ENCODE measurements around the gene SELENON.

SELENON gene, protein sequence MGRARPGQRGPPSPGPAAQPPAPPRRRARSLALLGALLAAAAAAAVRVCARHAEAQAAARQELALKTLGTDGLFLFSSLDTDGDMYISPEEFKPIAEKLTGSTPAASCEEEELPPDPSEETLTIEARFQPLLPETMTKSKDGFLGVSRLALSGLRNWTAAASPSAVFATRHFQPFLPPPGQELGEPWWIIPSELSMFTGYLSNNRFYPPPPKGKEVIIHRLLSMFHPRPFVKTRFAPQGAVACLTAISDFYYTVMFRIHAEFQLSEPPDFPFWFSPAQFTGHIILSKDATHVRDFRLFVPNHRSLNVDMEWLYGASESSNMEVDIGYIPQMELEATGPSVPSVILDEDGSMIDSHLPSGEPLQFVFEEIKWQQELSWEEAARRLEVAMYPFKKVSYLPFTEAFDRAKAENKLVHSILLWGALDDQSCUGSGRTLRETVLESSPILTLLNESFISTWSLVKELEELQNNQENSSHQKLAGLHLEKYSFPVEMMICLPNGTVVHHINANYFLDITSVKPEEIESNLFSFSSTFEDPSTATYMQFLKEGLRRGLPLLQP

DNA sequence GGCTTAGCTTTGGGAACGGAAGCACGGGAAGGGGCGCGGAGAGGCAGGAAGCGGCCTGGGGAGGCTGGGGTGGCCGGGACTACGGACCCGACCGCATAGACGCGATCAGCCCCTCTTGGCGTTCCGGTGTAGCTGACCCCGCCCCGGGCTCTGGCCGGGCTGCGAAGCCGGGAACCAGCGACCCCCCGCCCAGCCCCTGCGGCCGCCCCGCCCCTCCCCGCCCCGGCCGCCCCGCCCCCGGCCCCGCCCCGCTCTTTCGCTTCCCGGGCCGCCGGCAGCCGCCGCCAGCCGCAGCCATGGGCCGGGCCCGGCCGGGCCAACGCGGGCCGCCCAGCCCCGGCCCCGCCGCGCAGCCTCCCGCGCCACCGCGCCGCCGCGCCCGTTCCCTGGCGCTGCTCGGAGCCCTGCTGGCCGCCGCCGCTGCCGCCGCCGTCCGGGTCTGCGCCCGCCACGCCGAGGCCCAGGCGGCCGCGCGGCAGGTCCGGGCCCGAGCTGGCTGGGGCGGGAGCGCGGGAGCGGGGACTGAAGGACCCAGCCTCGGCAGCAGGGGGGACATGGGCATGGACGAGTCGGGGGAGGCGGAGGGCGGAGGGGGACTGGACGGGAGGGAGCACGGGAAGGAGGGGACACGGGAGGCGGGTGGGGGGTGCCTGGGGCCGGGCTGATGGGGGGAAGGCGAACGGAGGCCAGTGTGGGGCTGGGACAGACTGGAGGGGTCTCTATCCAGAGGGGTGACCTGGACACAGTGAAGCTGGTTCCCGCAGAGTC, at the start of gene SELENON:
SELENON (plus strand) TSS at position 259 of the 768 bp plus-strand sequence; CDS start at position 297, 38 bp downstream.
- DNase-seq (ENCODE audit: low spot score): peak; percentile 75
- TF ChIP-seq, protein P1, sequence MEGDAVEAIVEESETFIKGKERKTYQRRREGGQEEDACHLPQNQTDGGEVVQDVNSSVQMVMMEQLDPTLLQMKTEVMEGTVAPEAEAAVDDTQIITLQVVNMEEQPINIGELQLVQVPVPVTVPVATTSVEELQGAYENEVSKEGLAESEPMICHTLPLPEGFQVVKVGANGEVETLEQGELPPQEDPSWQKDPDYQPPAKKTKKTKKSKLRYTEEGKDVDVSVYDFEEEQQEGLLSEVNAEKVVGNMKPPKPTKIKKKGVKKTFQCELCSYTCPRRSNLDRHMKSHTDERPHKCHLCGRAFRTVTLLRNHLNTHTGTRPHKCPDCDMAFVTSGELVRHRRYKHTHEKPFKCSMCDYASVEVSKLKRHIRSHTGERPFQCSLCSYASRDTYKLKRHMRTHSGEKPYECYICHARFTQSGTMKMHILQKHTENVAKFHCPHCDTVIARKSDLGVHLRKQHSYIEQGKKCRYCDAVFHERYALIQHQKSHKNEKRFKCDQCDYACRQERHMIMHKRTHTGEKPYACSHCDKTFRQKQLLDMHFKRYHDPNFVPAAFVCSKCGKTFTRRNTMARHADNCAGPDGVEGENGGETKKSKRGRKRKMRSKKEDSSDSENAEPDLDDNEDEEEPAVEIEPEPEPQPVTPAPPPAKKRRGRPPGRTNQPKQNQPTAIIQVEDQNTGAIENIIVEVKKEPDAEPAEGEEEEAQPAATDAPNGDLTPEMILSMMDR (IDR thresholded peaks at IDR 0.05; ENCODE audit: borderline replicate concordance, control extremely low read depth, extremely low read depth, insufficient read depth, missing control alignments): no peak
- in situ Hi-C loops (cut with MboI; ENCODE audit: low sequenced_read_pairs, unreplicated experiment): loop anchor here (25.0 kb wide), 1 partner anchor 388 kb away; the partner anchor contains the start of gene RHCE

DNA sequence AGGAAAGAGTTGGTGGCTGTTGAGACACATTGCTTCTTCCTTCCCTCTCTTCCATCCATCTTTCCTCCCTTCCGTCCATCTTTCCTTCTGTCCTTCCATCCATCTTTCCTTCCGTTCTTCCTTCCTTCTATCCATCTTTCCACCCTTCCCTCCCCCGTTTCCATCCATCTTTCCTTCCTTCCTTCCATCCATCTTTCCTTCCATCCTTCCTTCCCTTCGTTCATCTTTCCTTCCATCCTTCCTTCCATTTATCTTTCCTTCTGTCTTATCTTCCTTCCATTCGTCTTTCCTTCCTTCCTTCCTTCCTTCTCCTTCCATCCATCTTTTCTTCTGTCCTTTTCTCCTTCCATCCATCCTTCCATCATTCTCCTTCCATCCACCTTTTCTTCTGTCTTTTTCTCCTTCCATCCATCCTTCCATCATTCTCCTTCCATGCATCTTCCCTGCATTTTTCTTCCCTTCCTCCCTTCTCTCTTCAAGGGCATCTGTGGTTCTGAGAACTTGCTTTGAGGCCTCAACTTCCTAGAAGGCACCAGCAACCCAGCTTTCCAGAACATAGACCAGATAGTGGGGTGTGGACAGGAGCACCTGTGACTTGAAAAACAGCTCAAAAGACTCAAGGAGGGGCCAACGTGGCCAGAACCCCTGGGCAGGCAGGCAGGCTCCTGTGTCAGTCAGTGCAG, 48.9 kb upstream of the SELENON start:
- TF ChIP-seq, protein P1 (IDR thresholded peaks at IDR 0.05; ENCODE audit: borderline replicate concordance, control extremely low read depth, extremely low read depth, insufficient read depth, missing control alignments): no peak
- DNase-seq (ENCODE audit: low spot score): no peak
- in situ Hi-C loops (cut with MboI; ENCODE audit: low sequenced_read_pairs, unreplicated experiment): no loop called here

DNA sequence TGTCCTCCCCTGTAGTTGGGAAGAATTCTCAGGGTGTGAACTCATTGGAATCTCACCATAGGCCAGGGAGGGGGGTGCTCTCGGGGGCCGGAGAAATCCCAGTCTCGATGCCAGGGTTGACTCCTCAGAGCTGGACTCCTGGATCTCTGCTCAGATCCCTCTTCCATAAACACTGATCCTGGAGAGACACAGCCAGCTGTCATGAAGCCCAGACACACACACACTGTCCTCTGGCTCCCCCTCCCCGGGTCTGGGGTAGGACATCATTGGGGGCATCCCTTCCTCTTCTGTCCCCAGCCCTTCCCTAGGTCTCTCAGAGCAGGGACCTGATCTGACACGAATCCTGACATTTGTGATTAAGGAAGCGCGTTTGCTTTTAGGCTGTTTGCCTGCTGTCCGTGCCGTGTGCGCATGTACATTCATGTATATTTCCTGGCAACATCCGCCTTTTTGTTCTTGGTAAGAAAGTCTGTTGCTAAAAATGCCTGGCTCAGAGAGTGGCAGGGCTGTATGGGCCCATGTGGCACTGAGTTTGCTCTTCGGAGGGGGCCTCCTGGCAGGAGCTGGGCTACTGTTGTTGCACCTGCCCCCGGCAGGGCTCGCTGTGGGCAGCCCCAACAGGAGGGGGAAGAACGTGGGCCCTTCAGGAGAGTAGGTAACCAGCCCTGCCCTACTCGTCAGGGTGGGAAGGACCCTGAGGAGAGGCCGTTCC, 45.4 kb upstream of the SELENON start:
- TF ChIP-seq, protein P1 (IDR thresholded peaks at IDR 0.05; ENCODE audit: borderline replicate concordance, control extremely low read depth, extremely low read depth, insufficient read depth, missing control alignments): no peak
- DNase-seq (ENCODE audit: low spot score): no peak
- in situ Hi-C loops (cut with MboI; ENCODE audit: low sequenced_read_pairs, unreplicated experiment): no loop called here

DNA sequence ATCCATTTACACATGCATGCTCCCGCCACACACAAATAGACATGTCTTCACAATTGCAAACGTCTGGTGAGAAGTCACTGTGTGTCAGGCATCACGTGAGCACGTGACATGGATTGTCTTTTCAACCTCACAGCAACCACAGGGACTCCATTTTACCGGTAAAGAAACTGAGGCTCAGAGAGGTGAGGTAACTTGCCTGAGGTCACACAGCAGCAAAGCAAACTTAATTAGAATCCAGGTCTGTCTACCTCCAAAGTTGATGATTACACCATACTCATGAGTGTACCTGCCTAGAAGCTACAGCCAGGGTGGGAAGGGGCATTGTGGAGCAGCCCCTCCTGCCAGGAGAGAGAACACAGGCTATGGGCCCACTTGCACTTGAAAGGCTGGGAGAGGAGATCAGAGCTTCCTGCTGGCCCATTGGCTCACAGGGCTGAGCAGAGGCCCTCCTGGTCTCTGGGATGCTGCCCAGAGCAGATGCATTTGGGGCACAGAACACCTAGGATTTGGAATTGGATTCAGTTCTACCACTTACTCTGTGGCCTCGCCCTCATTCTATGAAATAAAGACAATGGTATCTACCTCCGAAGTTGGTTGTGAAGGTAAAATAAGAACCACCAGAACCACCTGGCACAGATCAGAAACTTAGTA, 44.4 kb upstream of the SELENON start:
- in situ Hi-C loops (cut with MboI; ENCODE audit: low sequenced_read_pairs, unreplicated experiment): no loop called here
- TF ChIP-seq, protein P1 (IDR thresholded peaks at IDR 0.05; ENCODE audit: borderline replicate concordance, control extremely low read depth, extremely low read depth, insufficient read depth, missing control alignments): no peak

DNA sequence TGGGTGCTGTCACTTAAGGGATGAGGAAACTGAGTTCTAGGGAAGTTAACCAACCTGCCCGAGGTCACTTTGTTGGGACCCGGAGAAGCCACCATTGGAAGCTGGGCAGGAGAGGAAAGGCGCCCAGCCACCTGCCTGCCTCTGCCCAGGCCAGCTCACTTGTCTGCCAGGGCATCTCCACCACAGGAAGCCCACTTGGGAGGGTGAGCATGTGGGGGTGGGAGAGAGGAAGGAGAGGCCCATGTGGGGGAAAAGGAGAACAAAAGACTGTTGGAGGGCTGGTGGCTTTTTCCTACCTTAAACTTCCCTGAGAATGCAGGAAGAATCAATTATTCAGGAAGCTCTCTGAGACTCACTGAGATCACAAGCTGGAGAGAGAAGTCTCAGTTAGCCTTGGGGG, 43.8 kb upstream of the SELENON start:
- in situ Hi-C loops (cut with MboI; ENCODE audit: low sequenced_read_pairs, unreplicated experiment): no loop called here
- no peak for DNase-seq (ENCODE audit: low spot score)
- TF ChIP-seq, protein P1 (IDR thresholded peaks at IDR 0.05; ENCODE audit: borderline replicate concordance, control extremely low read depth, extremely low read depth, insufficient read depth, missing control alignments): no peak

More for the DNA sequence above, 44.4 kb upstream of the SELENON start:
- DNase-seq (ENCODE audit: low spot score): no peak
